Stimulated activated CD8-positive, alpha-beta memory T cell treated with anti-CD3 and anti-CD28 coated beads, Interleukin-12 subunit alpha, Interleukin-12 subunit beta, amount 100 ng/mL, for 4 hours (primary cell): ENCODE measurements around the gene SHBG.

ENCODE experiments used
- DNase-seq: peaks from one replicate; pipeline ENCODE4 v3.0.0-alpha.2; 2020; ENCODE audit warnings: low read depth

SHBG gene

GRCh38 chr17:7647018-7647417 lies 17.1 kb downstream of the SHBG start:
- no peak for DNase-seq

GRCh38 chr17:7650509-7651096 lies 20.7 kb downstream of the SHBG start, which contains the start of gene ATP1B2:
ATP1B2 (plus strand) TSS chr17:7650926; CDS start chr17:7651519, 593 bp downstream.
- peak; percentile 61 for DNase-seq

- no peak for DNase-seq
Observed at GRCh38 chr17:7651097-7651664, 21.2 kb downstream of the SHBG start.

- DNase-seq: no peak
Observed at GRCh38 chr17:7651665-7652387, 21.9 kb downstream of the SHBG start.

GRCh38 chr17:7652388-7653356 lies 22.7 kb downstream of the SHBG start:
- no peak for DNase-seq

- DNase-seq: no peak
Observed at GRCh38 chr17:7654832-7655540, 25.1 kb downstream of the SHBG start.

GRCh38 chr17:7655541-7655840 lies 25.6 kb downstream of the SHBG start:
- DNase-seq: no peak

GRCh38 chr17:7656958-7657609 lies 27.1 kb downstream of the SHBG start:
- DNase-seq: no peak

GRCh38 chr17:7667656-7668406 lies 37.9 kb downstream of the SHBG start:
- no peak for DNase-seq

- no peak for DNase-seq
Observed at GRCh38 chr17:7668482-7668881, 38.5 kb downstream of the SHBG start.

- DNase-seq: no peak
Observed at GRCh38 chr17:7673239-7673638, 43.3 kb downstream of the SHBG start.

- no peak for DNase-seq
Observed at GRCh38 chr17:7674934-7675333, 45.0 kb downstream of the SHBG start.

- no peak for DNase-seq
Observed at GRCh38 chr17:7676533-7676932, 46.6 kb downstream of the SHBG start.

- DNase-seq: no peak
Observed at GRCh38 chr17:7677388-7678067, 47.6 kb downstream of the SHBG start.
